ENCODE measurements around the gene UNK. TPM values are rescaled to one million over a fixed set of nuclear protein-coding genes. Genes with fewer than 3 reads are reported as not detected.

Gene UNK
- total and polyA plus RNA-seq, 9 of the 15 experiments (the other 6 are each of a cell fraction or from before 2014, with no cell fraction given), result 12.8 to 38.6 (median 24.8) TPM

DNA sequence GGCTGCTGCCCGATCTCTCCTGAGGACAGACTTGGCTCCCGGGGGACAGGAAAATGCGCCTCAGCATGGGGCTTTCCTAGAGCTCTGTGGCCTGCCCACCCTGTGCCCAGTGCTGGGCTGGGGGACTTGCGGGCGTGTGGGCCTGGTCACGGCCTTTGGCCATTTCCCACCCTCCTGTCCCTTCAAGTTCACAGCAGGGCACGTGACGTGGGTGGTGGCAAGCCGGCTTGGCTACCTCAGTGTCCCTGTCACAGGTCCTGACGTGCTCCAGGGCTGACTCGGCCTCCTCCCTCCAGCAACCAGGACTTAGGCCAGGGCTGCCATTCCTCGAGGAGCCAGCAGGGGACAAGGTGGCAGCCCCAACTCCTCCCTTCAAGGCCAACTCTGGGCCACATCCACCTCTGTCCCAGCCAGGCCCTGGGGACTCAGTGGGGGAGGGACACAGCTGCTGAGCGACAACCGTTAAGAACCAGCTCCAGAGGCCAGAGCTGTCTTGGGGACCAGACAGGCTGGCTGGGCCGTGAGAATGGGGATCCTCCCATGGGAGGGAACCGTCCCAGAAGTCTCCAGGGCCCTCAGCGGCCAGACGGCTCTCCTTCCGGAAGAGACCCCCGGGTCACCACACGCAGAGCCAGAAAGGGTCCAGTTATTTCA, 60.6 kb downstream of the UNK start (continued):
- peak; percentile 48; the same call in 1 of the 2 replicates for TF ChIP-seq MGA (IDR thresholded peaks at IDR 0.05)
- TF ChIP-seq ZNF583 (CRISPR knock-in tag; IDR thresholded peaks at IDR 0.05), result 0 out of 2 replicates have a peak, but pooled peaks have one; percentile 6
- peak; percentile 86 for TF ChIP-seq ZNF766 (CRISPR knock-in tag; conservative IDR thresholded peaks at IDR 0.05)
- peak; percentile 35 for TF ChIP-seq PHF20 (IDR thresholded peaks at IDR 0.05; ENCODE audit: partially characterized antibody)
- peak in 1 of 2 experiments; percentile 74; a peak in 1 of 4 replicates for TF ChIP-seq SRF (CRISPR knock-in tag; IDR thresholded peaks at IDR 0.05)
- peak; percentile 73 for TF ChIP-seq TAF1 (IDR thresholded peaks at IDR 0.05; ENCODE audit: control insufficient read depth, extremely low read depth, insufficient read depth, low read length, severe bottlenecking)
- TF ChIP-seq ZNF124 (CRISPR knock-in tag; IDR thresholded peaks at IDR 0.05), result no peak
- TF ChIP-seq RBM25 (IDR thresholded peaks at IDR 0.05; ENCODE audit: low read depth, low read length, severe bottlenecking), result no peak
- TF ChIP-seq KLF13 (tag; IDR thresholded peaks at IDR 0.05; ENCODE audit: borderline replicate concordance, low read depth), result peak; percentile 57; the same call in 1 of the 2 replicates
- TF ChIP-seq GATA2 (CRISPR knock-in tag; IDR thresholded peaks at IDR 0.05), result no peak
- no peak for TF ChIP-seq ZZZ3 (IDR thresholded peaks at IDR 0.05)
- peak; percentile 83 for TF ChIP-seq ELF2 (CRISPR knock-in tag; IDR thresholded peaks at IDR 0.05)
- no peak for TF ChIP-seq TRIM28 (IDR thresholded peaks at IDR 0.05)
- TF ChIP-seq FOXK1 (CRISPR knock-in tag; IDR thresholded peaks at IDR 0.05; ENCODE audit: borderline replicate concordance), result 0 out of 2 replicates have a peak, but pooled peaks have one; percentile 31
- peak; percentile 82 for TF ChIP-seq HMGN3 (IDR thresholded peaks at IDR 0.05; ENCODE audit: borderline replicate concordance, extremely low read depth, insufficient read length, low read depth, low read length)
- no peak for TF ChIP-seq POLR2H (tag; IDR thresholded peaks at IDR 0.05; ENCODE audit: low read depth)
- TF ChIP-seq ZNF830 (CRISPR knock-in tag; IDR thresholded peaks at IDR 0.05), result no peak
- peak; percentile 91; the same call in 1 of the 2 replicates for TF ChIP-seq ZFPM2 (CRISPR knock-in tag; IDR thresholded peaks at IDR 0.05)
